ENCODE data around the gene FMNL2. TPM values are rescaled to one million over a fixed set of nuclear protein-coding genes. Genes with fewer than 3 reads are reported as not detected.
"Not testable (repeated sequence)": the region's sequence is repeated elsewhere in the genome, so short reads cannot be mapped to it uniquely, and the experiment has no call there.

Gene FMNL2
- total RNA-seq = 1 to 10 TPM in 1 of 2 experiments, under 1 TPM in 1; 0.98 to 1.3 TPM

- Mint-ChIP-seq H3K27me3 (peaks cover 49% of the 10 kb centered on the region), H3K27ac (no peak within 1 kb of the TSS), H3K36me3 (no peaks in the 10 kb centered on the region)
These were observed at the start of gene FMNL2 for GRCh38 chr2:152335016-152335725. Gene FMNL2 (plus strand): TSS chr2:152335174.

GRCh38 chr2:152292991-152293390 is 42.0 kb upstream of the FMNL2 start:
- H3K9me3 Mint-ChIP-seq = no peaks in the 10 kb centered on the region
- H3K27me3 Mint-ChIP-seq = no peaks in the 10 kb centered on the region
- no peak overlapping the region for H3K27ac Mint-ChIP-seq
- no peaks in the 10 kb centered on the region for H3K36me3 Mint-ChIP-seq
- no peak for DNase-seq
- no peak overlapping the region for H3K4me3 Mint-ChIP-seq
- no peaks in the 10 kb centered on the region for H3K4me1 Mint-ChIP-seq

More at GRCh38 chr2:152335016-152335725, at the start of gene FMNL2:
- peak; percentile 71 for DNase-seq
- Mint-ChIP-seq H3K4me1 (peaks cover 5% of the 10 kb centered on the region), H3K9me3 (no peaks in the 10 kb centered on the region), H3K4me3 (peak within 1 kb of the TSS; percentile 80)

GRCh38 chr2:152297715-152298114 is 37.3 kb upstream of the FMNL2 start:
- no peaks in the 10 kb centered on the region for H3K36me3 Mint-ChIP-seq
- no peak overlapping the region for H3K27ac Mint-ChIP-seq
- H3K9me3 Mint-ChIP-seq = no peaks in the 10 kb centered on the region
- peaks cover 18% of the 10 kb centered on the region for H3K27me3 Mint-ChIP-seq
- DNase-seq = no peak
- H3K4me1 Mint-ChIP-seq = no peaks in the 10 kb centered on the region
- H3K4me3 Mint-ChIP-seq = no peak overlapping the region

GRCh38 chr2:152298754-152299153 is 36.2 kb upstream of the FMNL2 start:
- H3K9me3 Mint-ChIP-seq = no peaks in the 10 kb centered on the region
- no peaks in the 10 kb centered on the region for H3K4me1 Mint-ChIP-seq
- H3K27me3 Mint-ChIP-seq = peaks cover 18% of the 10 kb centered on the region
- no peak overlapping the region for H3K27ac Mint-ChIP-seq
- no peaks in the 10 kb centered on the region for H3K36me3 Mint-ChIP-seq
- no peak overlapping the region for H3K4me3 Mint-ChIP-seq
- DNase-seq = no peak

- no peaks in the 10 kb centered on the region for H3K36me3 Mint-ChIP-seq
- no peak for DNase-seq
- H3K27me3 Mint-ChIP-seq = peaks cover 18% of the 10 kb centered on the region
- no peaks in the 10 kb centered on the region for H3K9me3 Mint-ChIP-seq
- no peak overlapping the region for H3K4me3 Mint-ChIP-seq
- H3K27ac Mint-ChIP-seq = no peak overlapping the region
- H3K4me1 Mint-ChIP-seq = no peaks in the 10 kb centered on the region
These were observed 33.8 kb upstream of the FMNL2 start for GRCh38 chr2:152301131-152301530.

- H3K36me3 Mint-ChIP-seq = no peaks in the 10 kb centered on the region
- no peaks in the 10 kb centered on the region for H3K4me1 Mint-ChIP-seq
- peaks cover 18% of the 10 kb centered on the region for H3K27me3 Mint-ChIP-seq
- no peak overlapping the region for H3K27ac Mint-ChIP-seq
- H3K9me3 Mint-ChIP-seq = no peaks in the 10 kb centered on the region
- no peak overlapping the region for H3K4me3 Mint-ChIP-seq
- no peak for DNase-seq
These were observed 31.0 kb upstream of the FMNL2 start for GRCh38 chr2:152303951-152304350.

- Mint-ChIP-seq H3K27me3 (peaks cover 18% of the 10 kb centered on the region), H3K36me3 (no peaks in the 10 kb centered on the region), H3K9me3 (no peaks in the 10 kb centered on the region), H3K4me1 (no peaks in the 10 kb centered on the region), H3K4me3 (no peak overlapping the region), H3K27ac (no peak overlapping the region)
- DNase-seq = no peak
These were observed 30.1 kb upstream of the FMNL2 start for GRCh38 chr2:152304836-152305235.

- no peak for DNase-seq
- Mint-ChIP-seq H3K4me3 (no peak overlapping the region), H3K27ac (no peak overlapping the region), H3K36me3 (no peaks in the 10 kb centered on the region), H3K4me1 (no peaks in the 10 kb centered on the region), H3K27me3 (no peaks in the 10 kb centered on the region), H3K9me3 (no peaks in the 10 kb centered on the region)
These were observed 27.1 kb upstream of the FMNL2 start for GRCh38 chr2:152307863-152308262.

GRCh38 chr2:152309352-152310214 is 25.4 kb upstream of the FMNL2 start:
- Mint-ChIP-seq H3K36me3 (no peaks in the 10 kb centered on the region), H3K27ac (no peak overlapping the region), H3K4me1 (no peaks in the 10 kb centered on the region), H3K27me3 (no peaks in the 10 kb centered on the region), H3K9me3 (no peaks in the 10 kb centered on the region), H3K4me3 (no peak overlapping the region)
- no peak for DNase-seq

GRCh38 chr2:152319822-152320570 is 15.0 kb upstream of the FMNL2 start:
- Mint-ChIP-seq H3K4me1 (no peaks in the 10 kb centered on the region), H3K27ac (no peak overlapping the region), H3K27me3 (peaks cover 12% of the 10 kb centered on the region), H3K9me3 (no peaks in the 10 kb centered on the region), H3K36me3 (no peaks in the 10 kb centered on the region), H3K4me3 (no peak overlapping the region)
- DNase-seq = no peak

- H3K4me1 Mint-ChIP-seq = no peaks in the 10 kb centered on the region
- H3K9me3 Mint-ChIP-seq = no peaks in the 10 kb centered on the region
- no peaks in the 10 kb centered on the region for H3K36me3 Mint-ChIP-seq
- peaks cover 12% of the 10 kb centered on the region for H3K27me3 Mint-ChIP-seq
- H3K4me3 Mint-ChIP-seq = no peak overlapping the region
- H3K27ac Mint-ChIP-seq = no peak overlapping the region
- no peak for DNase-seq
These were observed 14.2 kb upstream of the FMNL2 start for GRCh38 chr2:152320814-152321213.

- H3K36me3 Mint-ChIP-seq = no peaks in the 10 kb centered on the region
These were observed 12.8 kb upstream of the FMNL2 start for GRCh38 chr2:152322222-152322621.

GRCh38 chr2:152325126-152325525 is 9.8 kb upstream of the FMNL2 start:
- not testable (repeated sequence) for H3K4me3 Mint-ChIP-seq, H3K27ac Mint-ChIP-seq, H3K36me3 Mint-ChIP-seq, H3K27me3 Mint-ChIP-seq, DNase-seq, H3K4me1 Mint-ChIP-seq, H3K9me3 Mint-ChIP-seq

More at GRCh38 chr2:152322222-152322621, 12.8 kb upstream of the FMNL2 start:
- Mint-ChIP-seq H3K27me3 (peaks cover 9% of the 10 kb centered on the region), H3K9me3 (no peaks in the 10 kb centered on the region), H3K4me3 (no peak overlapping the region), H3K27ac (no peak overlapping the region), H3K4me1 (no peaks in the 10 kb centered on the region)
- no peak for DNase-seq

GRCh38 chr2:152326710-152327109 is 8.3 kb upstream of the FMNL2 start:
- Mint-ChIP-seq H3K27me3 (peaks cover 10% of the 10 kb centered on the region), H3K4me3 (no peak overlapping the region), H3K9me3 (no peaks in the 10 kb centered on the region), H3K4me1 (no peaks in the 10 kb centered on the region), H3K27ac (no peak overlapping the region), H3K36me3 (no peaks in the 10 kb centered on the region)
- no peak for DNase-seq

GRCh38 chr2:152328013-152328412 is 7.0 kb upstream of the FMNL2 start:
- Mint-ChIP-seq H3K9me3 (no peaks in the 10 kb centered on the region), H3K4me3 (no peak overlapping the region), H3K4me1 (no peaks in the 10 kb centered on the region), H3K27ac (no peak overlapping the region), H3K27me3 (peaks cover 18% of the 10 kb centered on the region), H3K36me3 (no peaks in the 10 kb centered on the region)
- DNase-seq = no peak

Measured in activated naive CD8-positive, alpha-beta T cell treated with anti-CD3 and anti-CD28 coated beads for 36 hours (primary cell).